ENCODE results near the gene AGAP1.

AGAP1 gene

GRCh38 chr2:235752846-235753245 is 259.0 kb downstream of the AGAP1 start:
- no peak for DNase-seq (ENCODE audit: low read depth)
- TF ChIP-seq CTCF (IDR thresholded peaks at IDR 0.05; ENCODE audit: low read depth, low read length, missing control alignments): no peak
- H3K4me3 ChIP-seq (ENCODE audit: low read depth, low read length): no peak overlapping the region

DNA sequence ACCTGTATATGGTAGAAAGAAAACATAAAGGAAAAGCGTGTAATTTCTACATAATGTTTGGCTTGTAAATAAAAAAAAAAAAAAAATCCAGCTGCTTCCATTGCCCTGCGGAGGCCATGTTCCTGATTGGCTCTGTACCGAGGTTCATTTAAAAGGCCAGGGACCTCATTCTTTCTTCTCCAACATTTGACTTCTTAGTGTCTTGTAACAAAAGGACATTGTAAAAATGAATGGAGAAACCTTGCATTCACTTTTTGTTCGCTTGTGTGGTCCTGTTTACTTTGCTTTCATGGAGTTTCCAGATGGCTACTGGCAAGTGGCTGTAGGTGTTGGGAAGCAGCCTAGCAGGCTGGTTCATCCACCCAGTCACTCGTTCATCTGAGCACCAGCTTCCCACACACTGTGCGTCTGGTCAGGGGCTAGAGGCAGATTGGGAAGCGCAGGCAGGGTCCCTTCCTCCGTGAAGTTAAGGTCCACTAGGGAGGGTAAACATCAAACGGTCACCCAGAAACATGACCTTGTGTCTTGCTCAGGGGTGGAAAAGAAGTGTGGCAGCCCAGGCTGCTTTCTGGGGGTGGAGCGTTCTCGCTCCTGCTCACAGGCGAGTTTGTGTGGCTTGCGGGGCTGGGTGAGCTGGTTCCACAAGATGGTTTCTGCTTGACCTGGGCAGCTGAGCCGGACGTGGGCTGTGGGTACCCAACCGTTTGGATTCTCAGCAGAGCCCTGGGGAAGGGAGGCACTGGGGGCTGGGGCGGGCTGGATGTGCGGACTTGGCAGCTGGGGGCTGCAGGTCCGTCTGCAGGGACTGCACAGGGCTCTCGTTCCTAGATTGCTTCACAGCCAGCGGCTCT is 260.7 kb downstream of the AGAP1 start:
- DNase-seq (ENCODE audit: low read depth): no peak
- no peak overlapping the region for H3K4me3 ChIP-seq (ENCODE audit: low read depth, low read length)
- TF ChIP-seq CTCF (IDR thresholded peaks at IDR 0.05; ENCODE audit: low read depth, low read length, missing control alignments): no peak

GRCh38 chr2:235756491-235756890 is 262.6 kb downstream of the AGAP1 start:
- no peak overlapping the region for H3K4me3 ChIP-seq (ENCODE audit: low read depth, low read length)
- DNase-seq (ENCODE audit: low read depth): no peak
- TF ChIP-seq CTCF (IDR thresholded peaks at IDR 0.05; ENCODE audit: low read depth, low read length, missing control alignments): no peak

- DNase-seq (ENCODE audit: low read depth): no peak
- no peak overlapping the region for H3K4me3 ChIP-seq (ENCODE audit: low read depth, low read length)
- TF ChIP-seq CTCF (IDR thresholded peaks at IDR 0.05; ENCODE audit: low read depth, low read length, missing control alignments): no peak
These were observed 263.4 kb downstream of the AGAP1 start for GRCh38 chr2:235757212-235757611.

GRCh38 chr2:235757640-235758039 is 263.8 kb downstream of the AGAP1 start:
- DNase-seq (ENCODE audit: low read depth): no peak
- no peak overlapping the region for H3K4me3 ChIP-seq (ENCODE audit: low read depth, low read length)
- no peak for TF ChIP-seq CTCF (IDR thresholded peaks at IDR 0.05; ENCODE audit: low read depth, low read length, missing control alignments)

GRCh38 chr2:235762832-235763598 is 269.2 kb downstream of the AGAP1 start:
- TF ChIP-seq CTCF (IDR thresholded peaks at IDR 0.05; ENCODE audit: low read depth, low read length, missing control alignments): no peak
- no peak for DNase-seq (ENCODE audit: low read depth)
- no peak overlapping the region for H3K4me3 ChIP-seq (ENCODE audit: low read depth, low read length)

Data from GM12864 (cell line).